OCI-LY1 (cell line): Measurements from ENCODE around the gene GPR3.

Experiments
- H2AFZ ChIP-seq: fragments of 200-600 bp; sonication (generic), shearing (Covaris generic); 2 replicates; pipeline ENCODE4 v1.6.0; 2014; ENCODE audit warnings: antibody characterized with exemption, mild to moderate bottlenecking, low read length
- H3F3A ChIP-seq: fragments of 200-600 bp; sonication (generic), shearing (Covaris generic); 2 replicates; pipeline ENCODE4 v1.6.0; 2014; ENCODE audit warnings: mild to moderate bottlenecking, antibody characterized with exemption, low read length, moderate library complexity; ENCODE audit not compliant: insufficient read depth
- H3K27ac ChIP-seq: fragments of 200-600 bp; sonication (generic); 2 replicates; pipeline ENCODE4 v1.5.1; 2014; ENCODE audit warnings: low read length, mixed run types, mild to moderate bottlenecking, low read depth; ENCODE audit not compliant: poor library complexity, severe bottlenecking
- H3K27me3 ChIP-seq: fragments of 200-600 bp; sonication (generic); 2 replicates; pipeline ENCODE4 v1.6.0; 2014; ENCODE audit warnings: antibody characterized with exemption, mild to moderate bottlenecking, low read length, moderate library complexity; ENCODE audit not compliant: insufficient read depth
- H3K36me3 ChIP-seq: fragments of 200-600 bp; sonication (generic); 2 replicates; pipeline ENCODE4 v1.6.1; 2014; ENCODE audit warnings: mild to moderate bottlenecking, antibody characterized with exemption, low read length, moderate library complexity, mixed read lengths; ENCODE audit not compliant: insufficient read depth
- H3K4me1 ChIP-seq: fragments of 200-600 bp; sonication (generic); 2 replicates; pipeline ENCODE4 v1.5.1; 2014; ENCODE audit warnings: mild to moderate bottlenecking, low read length, moderate library complexity; ENCODE audit not compliant: insufficient read depth, severe bottlenecking
- H3K4me2 ChIP-seq: fragments of 200-600 bp; sonication (generic), shearing (Covaris generic); 2 replicates; pipeline ENCODE4 v1.6.1; 2014; ENCODE audit warnings: low read length
- H3K4me3 ChIP-seq: fragments of 200-600 bp; sonication (generic); 2 replicates; pipeline ENCODE4 v1.5.1; 2014; ENCODE audit warnings: low read length, low read depth, mild to moderate bottlenecking, mixed read lengths; ENCODE audit not compliant: poor library complexity, severe bottlenecking
- H3K79me2 ChIP-seq: fragments of 200-600 bp; shearing (Covaris generic); 2 replicates; pipeline ENCODE4 v1.6.1; 2016; ENCODE audit warnings: mixed run types, low read length, mixed read lengths; ENCODE audit not compliant: insufficient read depth
- H3K9ac ChIP-seq: fragments of 200-600 bp; sonication (generic), shearing (Covaris generic); 2 replicates; pipeline ENCODE4 v1.6.1; 2014; ENCODE audit warnings: mild to moderate bottlenecking, low read length, mixed read lengths
- H3K9me2 ChIP-seq: fragments of 200-600 bp; sonication (generic), shearing (Covaris generic); 2 replicates; pipeline ENCODE4 v1.6.1; 2014; ENCODE audit warnings: low read depth, mild to moderate bottlenecking, low read length, mixed read lengths
- H3K9me3 ChIP-seq: fragments of 200-600 bp; shearing (Covaris generic); 2 replicates; pipeline ENCODE4 v1.6.1; 2014; ENCODE audit warnings: low read length, mixed read lengths
- H4K20me1 ChIP-seq: fragments of 200-600 bp; sonication (generic), shearing (Covaris generic); 2 replicates; pipeline ENCODE4 v1.6.0; 2016; ENCODE audit warnings: mild to moderate bottlenecking, low read length; ENCODE audit not compliant: insufficient read depth
- EZH2 ChIP-seq: fragments of 200-600 bp; sonication (generic), shearing (Covaris generic); IDR thresholded peaks from 2 replicates; pipeline ENCODE4 v1.8.0; 2017; ENCODE audit warnings: borderline replicate concordance, mixed run types, mild to moderate bottlenecking, antibody characterized with exemption, low read length, moderate library complexity, mixed read lengths
- TF ChIP-seq, protein P1 (sequence below): fragments of 200-600 bp; sonication (generic), shearing (Covaris generic); IDR thresholded peaks from 2 replicates; pipeline ENCODE4 v1.5.1; 2017; ENCODE audit warnings: mild to moderate bottlenecking, antibody characterized with exemption, low read length, moderate library complexity, mixed read lengths

GPR3 gene, protein sequence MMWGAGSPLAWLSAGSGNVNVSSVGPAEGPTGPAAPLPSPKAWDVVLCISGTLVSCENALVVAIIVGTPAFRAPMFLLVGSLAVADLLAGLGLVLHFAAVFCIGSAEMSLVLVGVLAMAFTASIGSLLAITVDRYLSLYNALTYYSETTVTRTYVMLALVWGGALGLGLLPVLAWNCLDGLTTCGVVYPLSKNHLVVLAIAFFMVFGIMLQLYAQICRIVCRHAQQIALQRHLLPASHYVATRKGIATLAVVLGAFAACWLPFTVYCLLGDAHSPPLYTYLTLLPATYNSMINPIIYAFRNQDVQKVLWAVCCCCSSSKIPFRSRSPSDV

DNA sequence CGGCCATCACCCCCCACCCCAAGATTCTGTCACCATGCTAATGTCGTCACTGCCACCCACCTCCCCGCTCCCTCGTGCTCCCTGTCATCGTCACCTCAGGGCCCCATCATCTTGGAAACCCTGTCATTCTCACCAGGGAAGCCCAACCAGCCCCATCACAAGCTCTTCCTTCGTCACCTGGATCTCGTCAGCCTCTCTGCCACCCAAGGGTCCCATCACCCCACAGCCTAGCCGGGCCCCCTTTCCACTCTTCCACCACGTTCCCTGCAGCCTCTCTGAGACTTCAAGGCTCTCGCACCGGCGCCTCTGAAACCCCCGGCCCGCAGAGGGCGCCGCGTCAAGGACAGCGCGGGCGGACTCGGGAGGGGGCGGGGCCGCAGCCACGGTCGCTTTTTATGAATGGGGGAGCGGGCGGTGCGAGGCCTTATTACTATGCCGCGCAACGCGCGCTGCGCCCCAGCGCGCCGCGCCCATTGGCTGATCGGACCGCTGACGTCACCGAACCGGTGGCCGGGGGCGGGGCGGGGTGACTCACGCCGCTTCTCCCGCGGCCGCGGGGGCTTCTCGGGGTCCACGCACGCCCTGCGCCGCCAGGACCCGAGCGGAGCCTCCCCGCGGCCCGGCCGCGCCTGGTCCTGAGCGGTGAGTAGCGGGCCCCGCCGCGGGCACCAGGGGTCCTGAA, at the start of gene GPR3:
GPR3 (plus strand) TSS at position 527 of the 682 bp plus-strand sequence. CDS start 1,177 bp downstream, outside the sequence.
- H3K27ac ChIP-seq, result no peak within 1 kb of the TSS

DNA sequence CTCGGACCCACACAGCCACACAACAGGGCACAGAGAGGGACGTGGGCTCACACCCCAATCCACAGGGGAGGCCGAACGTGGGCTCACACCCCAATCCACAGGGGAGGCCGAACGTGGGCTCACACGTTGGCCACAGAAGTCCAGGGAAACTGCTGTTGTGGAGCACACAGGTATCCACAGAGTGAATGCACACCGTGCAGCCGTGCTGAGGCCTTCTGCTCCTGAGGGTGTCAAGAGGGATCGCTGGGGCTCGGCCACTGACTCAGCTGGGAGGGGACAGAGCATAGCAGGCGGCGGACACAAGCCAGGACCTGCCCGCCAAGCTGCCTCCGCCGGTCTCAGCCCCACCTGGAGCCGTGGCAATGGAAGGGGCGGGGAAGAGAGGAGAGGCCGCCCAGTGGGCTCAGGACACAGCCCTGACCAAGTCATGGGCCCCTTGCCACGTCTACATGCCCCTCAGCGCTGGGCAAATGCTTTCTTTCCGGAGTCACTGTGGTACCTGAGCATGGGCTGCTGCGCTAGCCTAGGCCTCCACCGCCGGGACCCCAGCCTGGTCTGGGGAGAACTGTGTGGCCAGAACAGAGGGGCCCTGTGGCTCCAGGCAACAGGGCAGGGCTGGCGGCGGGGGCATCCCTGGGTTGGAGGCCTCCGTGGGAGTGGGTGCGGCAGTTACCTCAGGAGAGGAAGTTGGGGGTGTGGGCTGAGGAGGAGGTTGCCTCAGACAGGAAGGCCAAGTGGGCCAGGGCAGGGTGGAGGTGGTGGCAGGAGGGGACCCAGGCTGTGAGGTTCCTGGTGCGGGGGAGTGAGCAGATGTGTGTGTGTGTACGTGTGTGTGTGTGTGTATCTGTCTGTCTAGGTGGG, 49.4 kb upstream of the GPR3 start:
- H3K4me2 ChIP-seq, result peak overlapping the region; percentile 93
- no peaks in the 10 kb centered on the region for H3K9me2 ChIP-seq
- H3K4me3 ChIP-seq, result peak overlapping the region; percentile 79
- TF ChIP-seq, protein P1, sequence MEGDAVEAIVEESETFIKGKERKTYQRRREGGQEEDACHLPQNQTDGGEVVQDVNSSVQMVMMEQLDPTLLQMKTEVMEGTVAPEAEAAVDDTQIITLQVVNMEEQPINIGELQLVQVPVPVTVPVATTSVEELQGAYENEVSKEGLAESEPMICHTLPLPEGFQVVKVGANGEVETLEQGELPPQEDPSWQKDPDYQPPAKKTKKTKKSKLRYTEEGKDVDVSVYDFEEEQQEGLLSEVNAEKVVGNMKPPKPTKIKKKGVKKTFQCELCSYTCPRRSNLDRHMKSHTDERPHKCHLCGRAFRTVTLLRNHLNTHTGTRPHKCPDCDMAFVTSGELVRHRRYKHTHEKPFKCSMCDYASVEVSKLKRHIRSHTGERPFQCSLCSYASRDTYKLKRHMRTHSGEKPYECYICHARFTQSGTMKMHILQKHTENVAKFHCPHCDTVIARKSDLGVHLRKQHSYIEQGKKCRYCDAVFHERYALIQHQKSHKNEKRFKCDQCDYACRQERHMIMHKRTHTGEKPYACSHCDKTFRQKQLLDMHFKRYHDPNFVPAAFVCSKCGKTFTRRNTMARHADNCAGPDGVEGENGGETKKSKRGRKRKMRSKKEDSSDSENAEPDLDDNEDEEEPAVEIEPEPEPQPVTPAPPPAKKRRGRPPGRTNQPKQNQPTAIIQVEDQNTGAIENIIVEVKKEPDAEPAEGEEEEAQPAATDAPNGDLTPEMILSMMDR, result no peak
- TF ChIP-seq EZH2, result no peak
- H3K9me3 ChIP-seq, result no peaks in the 10 kb centered on the region
- H2AFZ ChIP-seq, result no peak overlapping the region
- H3K79me2 ChIP-seq, result no peaks in the 10 kb centered on the region
- no peaks in the 10 kb centered on the region for H4K20me1 ChIP-seq
- H3F3A ChIP-seq, result no peaks in the 10 kb centered on the region
- H3K4me1 ChIP-seq, result peaks cover 39% of the 10 kb centered on the region
- peak overlapping the region; percentile 76 for H3K9ac ChIP-seq
- no peaks in the 10 kb centered on the region for H3K27me3 ChIP-seq
- H3K36me3 ChIP-seq, result no peaks in the 10 kb centered on the region
- H3K27ac ChIP-seq, result peak overlapping the region; percentile 73

More for the DNA sequence above, at the start of gene GPR3:
- Histone ChIP-seq H3K4me2 (peak within 1 kb of the TSS; percentile 81), H3K36me3 (no peaks in the 10 kb centered on the region), H3K4me3 (peak within 1 kb of the TSS; percentile 64), H3K4me1 (peaks cover 18% of the 10 kb centered on the region), H3K9ac (peak within 1 kb of the TSS; percentile 58), H4K20me1 (no peaks in the 10 kb centered on the region), H3K9me3 (no peaks in the 10 kb centered on the region), H3K27me3 (no peaks in the 10 kb centered on the region), H2AFZ (no peak within 1 kb of the TSS), H3F3A (no peaks in the 10 kb centered on the region), H3K79me2 (no peaks in the 10 kb centered on the region), H3K9me2 (no peaks in the 10 kb centered on the region)
- TF ChIP-seq, protein P1, result peak; percentile 63
- TF ChIP-seq EZH2, result no peak

DNA sequence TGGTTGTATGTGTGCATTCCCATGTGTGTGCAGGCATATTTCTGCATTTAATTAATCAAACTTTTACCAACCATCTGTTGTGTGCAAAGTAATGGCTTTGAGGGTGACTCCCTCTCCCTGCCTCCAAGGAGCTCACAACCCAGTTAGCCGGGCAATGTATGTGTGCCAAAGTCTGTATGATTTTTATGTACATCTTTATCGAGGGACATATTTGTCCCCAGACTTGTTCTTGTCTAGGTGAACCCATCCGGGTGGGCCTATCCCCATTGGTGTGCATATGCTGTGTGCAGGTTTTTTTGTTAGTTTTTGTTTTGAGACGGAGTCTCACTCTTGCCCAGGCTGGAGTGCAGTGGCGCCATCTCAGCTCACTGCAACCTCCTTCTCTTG, 48.8 kb upstream of the GPR3 start:
- Histone ChIP-seq H2AFZ (no peak overlapping the region), H3K9ac (peak overlapping the region; percentile 76; the same call in 1 of the 2 replicates), H3K27ac (peak overlapping the region; percentile 73), H3K9me2 (no peaks in the 10 kb centered on the region), H3K79me2 (no peaks in the 10 kb centered on the region), H3K4me2 (peak overlapping the region; percentile 93), H3F3A (no peaks in the 10 kb centered on the region), H4K20me1 (no peaks in the 10 kb centered on the region), H3K4me3 (peak overlapping the region; percentile 79), H3K36me3 (no peaks in the 10 kb centered on the region), H3K4me1 (peaks cover 39% of the 10 kb centered on the region), H3K27me3 (no peaks in the 10 kb centered on the region), H3K9me3 (no peaks in the 10 kb centered on the region)
- TF ChIP-seq EZH2, result no peak
- TF ChIP-seq, protein P1, result no peak
